Natural killer cell (primary cell): ENCODE measurements around the gene ZFAND5. TPM values are rescaled to one million over a fixed set of nuclear protein-coding genes. Genes with fewer than 3 reads are reported as not detected.

Experiments
- ATAC-seq, 3 donors: fragments of 150-1000 bp in 2 of 3; fragments of 200-7000 bp in 1 of 3; cut with Tn5 transposase; 1 replicate in 1 of 3; 2 replicates in 2 of 3; pipeline ENCODE4 v1.10.0; 2021; ENCODE audit warnings: mild to moderate bottlenecking in 2 of 3, moderate library complexity in 2 of 3
- DNase-seq, 2 donors: peaks; one replicate each; pipeline versions ENCODE4 v3.0.0 to v3.0.0-alpha.2; 2013 to 2021; ENCODE audit warnings: mixed read lengths in 1 of 2
- H3K27ac ChIP-seq: one replicate; pipeline ENCODE4 v1.5.1; 2013; ENCODE audit warnings: mild to moderate bottlenecking, low read length
- H3K27me3 ChIP-seq: one replicate; pipeline ENCODE4 v1.6.1; 2013; ENCODE audit warnings: low read length; ENCODE audit not compliant: control insufficient read depth, insufficient read depth
- H3K36me3 ChIP-seq: one replicate; pipeline ENCODE4 v1.6.1; 2013; ENCODE audit warnings: low read length; ENCODE audit not compliant: control insufficient read depth, insufficient read depth
- H3K4me1 ChIP-seq: one replicate; pipeline ENCODE4 v1.6.1; 2013; ENCODE audit warnings: low read length; ENCODE audit not compliant: control insufficient read depth, insufficient read depth
- H3K4me3 ChIP-seq: one replicate; pipeline ENCODE4 v1.5.1; 2013; ENCODE audit warnings: low read length
- H3K9me3 ChIP-seq: one replicate; pipeline ENCODE4 v1.6.1; 2013; ENCODE audit warnings: low read length; ENCODE audit not compliant: control insufficient read depth, insufficient read depth
- H3K27ac Mint-ChIP-seq, 2 donors: one replicate each; pipeline ENCODE4 v1.8.0; 2022; ENCODE audit warnings: mild to moderate bottlenecking in 2 of 2, mixed read lengths in 2 of 2, moderate library complexity in 1 of 2
- H3K27me3 Mint-ChIP-seq, 2 donors: one replicate each; pipeline ENCODE4 v1.8.0; 2022; ENCODE audit warnings: low read depth in 2 of 2, mixed read lengths in 2 of 2
- H3K36me3 Mint-ChIP-seq: one replicate; pipeline ENCODE4 v1.8.0; 2022; ENCODE audit warnings: mixed read lengths
- H3K4me1 Mint-ChIP-seq, 2 donors: one replicate each; pipeline ENCODE4 v1.8.0; 2022; ENCODE audit warnings: mixed read lengths in 2 of 2
- H3K4me3 Mint-ChIP-seq: one replicate; pipeline ENCODE4 v1.8.0; 2022; ENCODE audit warnings: mild to moderate bottlenecking, moderate library complexity, mixed read lengths
- H3K9me3 Mint-ChIP-seq, 2 donors: one replicate each; pipeline ENCODE4 v1.8.0; 2022; ENCODE audit warnings: mixed read lengths in 2 of 2
- WGBS: methylation state at CpG from one replicate; pipeline ENCODE4 v1.1.7; 2013; ENCODE audit warnings: missing lambda C conversion rate; ENCODE audit not compliant: insufficient coverage; 5-methylcytosine and 5-hydroxymethylcytosine counted together
- intact Hi-C: fragments of 100-400 bp; cut with micrococcal nuclease; formaldehyde crosslinking; loops from one replicate; pipeline ENCODE4 v1.14.2; 2022
- total RNA-seq, 4 donors: library from RNA; stranded (reverse); fragments of 120-200 nt in 1 of 4; gene quantifications; one replicate each; pipeline versions ENCODE4 v1.2.3 to v1.2.4, GENCODE V29; 2013 to 2022
- TF ChIP-seq, protein P1 (sequence below): fragments of 200-600 bp; IDR thresholded peaks from one replicate; pipeline ENCODE4 v1.8.0; 2022; ENCODE audit warnings: antibody characterized with exemption

ZFAND5 gene
- total RNA-seq, 3 donors from 2014 or later (not counting 1 experiment from before 2014, with no cell fraction given) = 307 to 450 (median 318) TPM

DNA sequence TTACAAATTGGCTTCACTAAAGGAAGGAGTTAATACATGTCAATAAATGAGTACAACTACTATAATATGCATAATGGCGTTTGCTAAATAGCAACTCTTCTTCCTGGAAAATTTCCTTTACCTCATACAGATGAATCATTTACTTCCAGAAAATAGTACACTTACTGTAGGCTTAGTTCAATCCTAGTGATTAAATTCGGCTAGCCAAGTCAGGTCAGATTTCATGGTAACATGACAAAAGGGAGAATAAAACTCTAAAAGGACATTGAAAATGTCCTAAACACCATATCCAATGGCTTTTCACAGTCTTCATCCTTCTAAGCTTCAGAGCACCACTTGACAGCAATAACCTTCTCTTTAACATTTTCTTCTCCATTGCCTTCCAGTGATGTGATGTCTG is 42.1 kb upstream of the ZFAND5 start:
- no peak for ATAC-seq
- Histone ChIP-seq H3K4me1 (no peaks in the 10 kb centered on the region), H3K27ac (no peak overlapping the region), H3K27me3 (no peaks in the 10 kb centered on the region), H3K9me3 (no peaks in the 10 kb centered on the region), H3K4me3 (no peak overlapping the region), H3K36me3 (no peaks in the 10 kb centered on the region)
- Mint-ChIP-seq H3K27me3 (peaks cover 4 to 6% of the 10 kb centered on the region in 2 donors), H3K27ac (no peak overlapping the region), H3K36me3 (no peaks in the 10 kb centered on the region), H3K4me3 (no peak overlapping the region), H3K9me3 (no peaks in the 10 kb centered on the region), H3K4me1 (no peaks in the 10 kb centered on the region)
- intact Hi-C loops = no loop called here
- TF ChIP-seq, protein P1, sequence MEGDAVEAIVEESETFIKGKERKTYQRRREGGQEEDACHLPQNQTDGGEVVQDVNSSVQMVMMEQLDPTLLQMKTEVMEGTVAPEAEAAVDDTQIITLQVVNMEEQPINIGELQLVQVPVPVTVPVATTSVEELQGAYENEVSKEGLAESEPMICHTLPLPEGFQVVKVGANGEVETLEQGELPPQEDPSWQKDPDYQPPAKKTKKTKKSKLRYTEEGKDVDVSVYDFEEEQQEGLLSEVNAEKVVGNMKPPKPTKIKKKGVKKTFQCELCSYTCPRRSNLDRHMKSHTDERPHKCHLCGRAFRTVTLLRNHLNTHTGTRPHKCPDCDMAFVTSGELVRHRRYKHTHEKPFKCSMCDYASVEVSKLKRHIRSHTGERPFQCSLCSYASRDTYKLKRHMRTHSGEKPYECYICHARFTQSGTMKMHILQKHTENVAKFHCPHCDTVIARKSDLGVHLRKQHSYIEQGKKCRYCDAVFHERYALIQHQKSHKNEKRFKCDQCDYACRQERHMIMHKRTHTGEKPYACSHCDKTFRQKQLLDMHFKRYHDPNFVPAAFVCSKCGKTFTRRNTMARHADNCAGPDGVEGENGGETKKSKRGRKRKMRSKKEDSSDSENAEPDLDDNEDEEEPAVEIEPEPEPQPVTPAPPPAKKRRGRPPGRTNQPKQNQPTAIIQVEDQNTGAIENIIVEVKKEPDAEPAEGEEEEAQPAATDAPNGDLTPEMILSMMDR = no peak
- no peak for DNase-seq
- WGBS = 81% methylated on average over 2 of the region's 2 CpGs

DNA sequence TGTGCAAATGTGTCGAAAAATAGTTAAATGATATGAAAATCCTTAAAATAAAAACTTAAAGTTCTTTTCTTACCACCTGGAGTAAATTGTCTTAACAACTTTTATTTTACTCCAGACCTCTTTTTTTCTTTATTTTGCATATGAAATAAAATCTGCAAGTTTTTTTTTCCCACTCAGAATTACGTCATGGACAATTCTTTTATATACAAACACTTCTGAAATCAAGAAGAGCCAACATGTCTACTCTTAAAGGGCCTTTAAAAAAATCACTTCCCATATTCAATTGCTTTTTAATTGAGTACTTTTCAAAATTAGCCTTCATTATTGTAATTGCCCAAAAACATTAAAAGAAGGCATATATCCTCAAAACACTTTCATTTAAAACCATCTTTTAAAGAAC is 37.7 kb upstream of the ZFAND5 start:
- Histone ChIP-seq H3K9me3 (no peaks in the 10 kb centered on the region), H3K4me1 (no peaks in the 10 kb centered on the region), H3K27me3 (no peaks in the 10 kb centered on the region), H3K36me3 (no peaks in the 10 kb centered on the region), H3K27ac (no peak overlapping the region), H3K4me3 (no peak overlapping the region)
- Mint-ChIP-seq H3K4me3 (no peak overlapping the region), H3K36me3 (no peaks in the 10 kb centered on the region), H3K27ac (no peak overlapping the region), H3K4me1 (no peaks in the 10 kb centered on the region), H3K9me3 (no peaks in the 10 kb centered on the region), H3K27me3 (peaks cover 8 to 15% of the 10 kb centered on the region in 2 donors)
- ATAC-seq (no peak), DNase-seq (no peak)
- WGBS = 88% methylated on average over 1 of the region's 2 CpGs
- TF ChIP-seq, protein P1 = no peak
- intact Hi-C loops = no loop called here

DNA sequence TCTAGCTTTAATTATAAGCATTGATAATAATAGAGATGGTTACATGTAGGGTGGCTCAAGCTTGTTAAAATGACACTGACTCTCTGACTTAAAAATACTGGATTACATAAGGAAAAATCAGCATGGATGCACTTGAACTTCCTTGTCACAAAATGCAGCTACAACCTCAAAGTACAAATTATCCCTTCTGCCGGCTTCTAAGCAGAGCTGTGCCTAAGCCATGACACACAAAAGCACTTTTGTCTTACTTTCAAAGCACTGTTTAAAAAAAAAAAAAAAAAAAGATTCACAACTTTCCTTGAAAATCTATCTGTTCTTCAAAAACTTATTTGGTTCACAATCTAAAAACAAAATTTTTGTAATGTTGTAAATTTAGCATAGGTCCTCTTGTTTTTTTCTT is 36.4 kb upstream of the ZFAND5 start:
- DNase-seq (no peak), ATAC-seq (no peak)
- H3K4me1 ChIP-seq = no peaks in the 10 kb centered on the region
- no peaks in the 10 kb centered on the region for H3K36me3 Mint-ChIP-seq
- TF ChIP-seq, protein P1 = no peak
- no peak overlapping the region for H3K4me3 ChIP-seq
- H3K4me1 Mint-ChIP-seq = no peaks in the 10 kb centered on the region
- H3K36me3 ChIP-seq = no peaks in the 10 kb centered on the region
- no peak overlapping the region for H3K27ac ChIP-seq
- intact Hi-C loops = no loop called here
- H3K27me3 ChIP-seq = no peaks in the 10 kb centered on the region
- no peaks in the 10 kb centered on the region for H3K9me3 ChIP-seq
- no peaks in the 10 kb centered on the region for H3K9me3 Mint-ChIP-seq
- peaks cover 11 to 15% of the 10 kb centered on the region in 2 donors for H3K27me3 Mint-ChIP-seq
- H3K4me3 Mint-ChIP-seq = no peak overlapping the region
- no peak overlapping the region for H3K27ac Mint-ChIP-seq
- 100% methylated on average over 1 of the region's 1 CpG for WGBS

DNA sequence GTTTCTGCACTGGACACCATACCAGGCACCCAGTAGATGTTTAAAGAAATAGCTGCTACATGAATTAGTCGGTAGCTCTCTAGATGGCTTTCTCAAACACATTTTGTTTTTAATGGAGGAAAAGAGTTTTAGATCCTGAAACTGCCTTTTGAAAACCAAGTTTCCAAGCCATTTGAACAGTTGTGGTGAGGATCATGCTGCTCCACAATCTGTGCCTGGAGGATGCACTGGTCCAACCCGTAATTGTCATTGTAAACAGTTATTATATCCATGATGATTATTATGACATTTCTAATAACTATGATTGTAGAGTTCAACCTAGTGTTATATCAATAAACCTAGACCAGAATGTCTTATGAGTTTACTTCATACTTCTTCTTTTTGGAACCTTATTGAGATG is 35.9 kb upstream of the ZFAND5 start:
- Mint-ChIP-seq H3K9me3 (no peaks in the 10 kb centered on the region), H3K4me1 (no peaks in the 10 kb centered on the region), H3K27ac (no peak overlapping the region), H3K4me3 (no peak overlapping the region), H3K27me3 (peaks cover 11 to 14% of the 10 kb centered on the region in 2 donors), H3K36me3 (no peaks in the 10 kb centered on the region)
- Histone ChIP-seq H3K9me3 (no peaks in the 10 kb centered on the region), H3K4me3 (no peak overlapping the region), H3K27me3 (no peaks in the 10 kb centered on the region), H3K4me1 (no peaks in the 10 kb centered on the region), H3K27ac (no peak overlapping the region), H3K36me3 (no peaks in the 10 kb centered on the region)
- intact Hi-C loops = no loop called here
- TF ChIP-seq, protein P1 = no peak
- DNase-seq (no peak), ATAC-seq (no peak)
- WGBS = 88% methylated on average over 1 of the region's 2 CpGs
